Small intestine (tissue), 16 donors: Measurements from ENCODE around the gene ACMSD. TPM values are rescaled to one million over a fixed set of nuclear protein-coding genes. Genes with fewer than 3 reads are reported as not detected.

Experiments used
- DNase-seq, 2 donors: peaks; one replicate each; pipeline versions ENCODE4 v3.0.0 to v3.0.0-alpha.2; 2013
- FAIRE-seq: peaks from 2 replicates; lab custom pipeline; 2012; peaks lifted over from hg19 to GRCh38; lab: Jason Lieb, UNC
- H3K27ac ChIP-seq, 3 donors: one replicate each; pipeline ENCODE4 v1.5.1; 2013; ENCODE audit warnings: low read length in 2 of 3, mild to moderate bottlenecking in 2 of 3, control low read depth in 1 of 3, inconsistent platforms in 1 of 3, low read depth in 1 of 3, moderate library complexity in 1 of 3
- H3K27me3 ChIP-seq, 3 donors: one replicate each; pipeline ENCODE4 v1.6.1; 2013; ENCODE audit warnings: low read length in 3 of 3, inconsistent platforms in 1 of 3; ENCODE audit not compliant: control insufficient read depth in 3 of 3, insufficient read depth in 3 of 3
- H3K36me3 ChIP-seq, 3 donors: one replicate each; pipeline ENCODE4 v1.6.1; 2013; ENCODE audit warnings: low read length in 3 of 3, inconsistent platforms in 1 of 3, low read depth in 1 of 3, mild to moderate bottlenecking in 1 of 3, moderate library complexity in 1 of 3; ENCODE audit not compliant: control insufficient read depth in 3 of 3, insufficient read depth in 2 of 3
- H3K4me1 ChIP-seq, 3 donors: one replicate each; pipeline ENCODE4 v1.6.1; 2013; ENCODE audit warnings: low read length in 2 of 3, inconsistent platforms in 1 of 3, low read depth in 1 of 3, mild to moderate bottlenecking in 1 of 3, moderate library complexity in 1 of 3; ENCODE audit not compliant: control insufficient read depth in 3 of 3, insufficient read depth in 2 of 3
- H3K4me3 ChIP-seq, 3 donors: one replicate each; pipeline ENCODE4 v1.5.1; 2013; ENCODE audit warnings: low read length in 3 of 3, control low read depth in 1 of 3, inconsistent platforms in 1 of 3, low read depth in 1 of 3, mild to moderate bottlenecking in 1 of 3, moderate library complexity in 1 of 3
- H3K9me3 ChIP-seq, 2 donors: one replicate each; pipeline ENCODE4 v1.6.1; 2013; ENCODE audit warnings: low read depth in 1 of 2, low read length in 1 of 2; ENCODE audit not compliant: control insufficient read depth in 2 of 2, insufficient read depth in 1 of 2
- whole genome bisulfite sequencing, 3 donors: extraction: QIAGEN DNeasy Blood & Tissue Kit; methylation state at CpG; one replicate each; pipeline ENCODE4 v1.1.7; 2013; 5-methylcytosine and 5-hydroxymethylcytosine counted together
- long read RNA-seq, 10 donors: transcript quantifications; one replicate each; lab custom pipeline, GENCODE V29; 2026
- polyA plus RNA-seq, 4 donors: library from polyadenylated mRNA; stranded (reverse) in 3 of 4; unstranded in 1 of 4; fragments of 200-250 nt in 3 of 4; fragments of 120-200 nt in 1 of 4; gene quantifications; one replicate each; pipeline versions ENCODE4 v1.2.1 to v1.2.3, GENCODE V29; 2013
- donor health status: healthy with polysubstance abuse.
- donor health status: control.
- donor health status: control.
- donor health status: Bipolar disorder and iron deficiency.
- donor health status: healthy.

The ACMSD gene
- polyA plus RNA-seq, result under 1 TPM in 1 of 4 donors, not detected in 3; 0.46 TPM
- long read RNA-seq, donor 1, result 0 reads
- long read RNA-seq, donor 2, result 0 reads
- long read RNA-seq, donor 3, result 0 reads
- long read RNA-seq, donor 4, result 0 reads
- long read RNA-seq, donor 5, result 0 reads
- long read RNA-seq, donor 6, result 0 reads
- long read RNA-seq, donor 7, result 0 reads
- long read RNA-seq, donor 8, result 0 reads
- long read RNA-seq, donor 9, result 0 reads
- long read RNA-seq, donor 10, result 0 reads

DNA sequence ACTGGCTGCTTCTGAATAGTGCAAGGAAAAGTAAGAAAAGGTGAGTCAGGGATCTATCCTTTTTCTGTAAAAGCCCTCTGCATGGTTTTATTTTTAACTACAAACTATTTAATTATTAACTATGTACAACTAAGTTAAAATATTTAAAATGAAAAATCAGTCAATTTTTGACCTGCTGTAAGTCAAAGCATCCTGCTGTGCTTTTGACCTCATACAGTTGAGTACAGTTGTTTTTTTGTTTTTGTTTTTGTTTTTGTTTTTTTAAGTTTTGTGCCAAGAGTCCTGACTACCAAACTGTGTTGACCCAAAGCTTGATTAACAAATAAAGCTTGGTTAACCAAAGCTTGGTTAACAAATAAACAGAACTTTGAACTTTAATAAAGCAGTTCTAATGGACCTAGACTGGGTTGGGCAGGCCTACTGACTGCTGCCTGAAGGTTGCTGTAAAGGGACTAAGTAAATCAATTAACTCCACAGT is at the start of gene ACMSD:
ACMSD (plus strand) TSS at position 474 of the 478 bp plus-strand sequence. CDS start 67 bp downstream, outside the sequence.
- DNase-seq, result peak in 1 of 2 donors; percentile 4
- no peaks in the 10 kb centered on the region for H3K36me3 ChIP-seq
- no peak for FAIRE-seq
- H3K9me3 ChIP-seq, result peaks cover 0 to 3% of the 10 kb centered on the region in 2 donors
- H3K4me1 ChIP-seq, result no peaks in the 10 kb centered on the region
- no peaks in the 10 kb centered on the region for H3K27me3 ChIP-seq
- no peak within 1 kb of the TSS for H3K27ac ChIP-seq
- H3K4me3 ChIP-seq, result no peak within 1 kb of the TSS

DNA sequence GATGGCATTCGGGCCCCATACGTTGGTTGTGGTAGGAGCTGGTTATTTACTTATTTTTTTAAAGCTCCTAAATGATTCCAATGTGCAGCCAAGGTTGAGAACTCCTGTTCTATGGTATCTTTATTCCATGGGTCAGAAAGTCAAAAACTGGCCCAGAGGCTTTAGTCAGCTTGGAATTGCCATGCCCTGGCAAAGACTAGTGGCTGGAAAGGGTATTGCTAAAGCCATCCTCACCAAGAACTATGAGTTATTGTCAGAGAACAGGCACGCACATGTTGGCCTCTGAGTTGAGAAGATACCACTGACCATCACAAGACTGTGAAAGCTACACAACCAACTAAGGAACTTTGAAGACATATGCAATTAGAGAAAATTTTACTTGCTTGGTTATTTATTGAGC is 47.9 kb upstream of the ACMSD start:
- WGBS, 3 donors, result 84 to 91% (median 87%) methylated on average over 3 of the region's 3 CpGs
- H3K4me3 ChIP-seq, result no peak overlapping the region
- no peaks in the 10 kb centered on the region for H3K36me3 ChIP-seq
- no peaks in the 10 kb centered on the region for H3K27me3 ChIP-seq
- FAIRE-seq, result no peak
- DNase-seq, result no peak
- no peaks in the 10 kb centered on the region for H3K4me1 ChIP-seq
- no peak overlapping the region for H3K27ac ChIP-seq
- H3K9me3 ChIP-seq, result peaks cover 0 to 7% of the 10 kb centered on the region in 2 donors

DNA sequence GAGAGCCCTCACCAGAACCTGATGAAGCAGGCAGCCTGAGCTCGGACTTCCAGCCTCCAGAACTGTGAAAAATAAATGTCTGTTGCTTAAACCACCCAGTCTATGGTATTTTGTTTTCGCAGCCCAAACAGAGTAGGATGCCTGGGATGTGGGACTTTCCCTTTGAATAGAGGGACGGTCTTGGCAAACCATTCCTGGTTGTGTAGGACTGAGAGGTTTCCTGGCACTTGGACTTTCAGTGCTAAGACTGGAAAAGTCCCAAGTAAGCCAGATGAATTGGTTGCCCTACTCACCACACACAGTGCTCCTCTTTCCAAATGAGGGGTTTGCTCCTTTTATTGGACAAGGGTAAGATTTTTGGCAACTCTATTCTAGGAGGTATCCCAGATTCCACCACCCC is 46.8 kb upstream of the ACMSD start:
- H3K4me3 ChIP-seq, result no peak overlapping the region
- no peaks in the 10 kb centered on the region for H3K27me3 ChIP-seq
- no peak overlapping the region for H3K27ac ChIP-seq
- DNase-seq, result no peak
- no peaks in the 10 kb centered on the region for H3K36me3 ChIP-seq
- H3K9me3 ChIP-seq, result peaks cover 0 to 3% of the 10 kb centered on the region in 2 donors
- no peak for FAIRE-seq
- H3K4me1 ChIP-seq, result no peaks in the 10 kb centered on the region
- WGBS, 3 donors, result 78 to 87% (median 82%) methylated on average over 3 of the region's 3 CpGs

DNA sequence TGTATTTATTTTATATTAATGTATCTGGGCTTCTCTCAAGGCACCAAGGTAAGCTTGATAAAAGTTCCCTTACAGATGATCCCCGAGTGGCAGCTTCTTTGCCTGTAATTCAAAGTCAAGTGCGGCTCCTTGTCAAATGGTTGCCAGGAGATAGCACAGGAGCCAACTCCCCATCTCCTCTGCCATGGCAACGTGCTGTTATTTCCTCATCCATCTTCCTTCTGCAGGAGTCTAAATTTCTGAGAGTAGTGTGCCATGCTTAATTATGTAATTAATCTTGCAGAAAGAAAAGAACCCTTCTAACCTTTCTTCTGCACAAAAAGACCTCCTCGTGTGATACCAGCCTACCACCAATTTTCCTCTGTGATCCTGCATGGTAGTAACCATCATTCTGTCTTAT is 46.2 kb upstream of the ACMSD start:
- Histone ChIP-seq H3K36me3 (no peaks in the 10 kb centered on the region), H3K4me1 (no peaks in the 10 kb centered on the region), H3K4me3 (no peak overlapping the region), H3K27ac (no peak overlapping the region), H3K9me3 (no peaks in the 10 kb centered on the region), H3K27me3 (no peaks in the 10 kb centered on the region)
- DNase-seq (no peak), FAIRE-seq (no peak)
- 73 to 78% (median 75%) methylated on average over 4 of the region's 4 CpGs for WGBS, 3 donors

DNA sequence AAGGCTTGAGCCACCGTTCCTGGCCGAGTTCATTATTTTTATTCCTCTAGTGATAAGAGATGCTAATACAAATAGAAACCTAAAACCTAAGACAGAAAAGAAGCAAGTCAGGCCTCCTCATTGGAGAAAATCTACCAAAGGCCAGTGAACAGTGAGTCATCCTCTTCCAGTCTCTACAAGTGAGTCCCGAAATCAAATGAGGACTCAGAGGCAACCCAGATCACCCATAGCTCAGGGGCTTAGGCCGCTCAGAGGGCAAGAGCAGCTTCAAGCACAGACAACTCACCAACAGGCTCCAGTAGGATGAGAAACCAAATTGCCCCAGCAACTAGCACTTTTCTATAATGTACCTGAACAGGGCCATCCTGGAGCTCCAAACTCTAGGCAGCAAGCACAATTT is 42.7 kb upstream of the ACMSD start:
- H3K4me1 ChIP-seq, result no peaks in the 10 kb centered on the region
- H3K4me3 ChIP-seq, result no peak overlapping the region
- no peak for DNase-seq
- FAIRE-seq, result no peak
- 58 to 79% (median 77%) methylated on average over 4 of the region's 4 CpGs for WGBS, 3 donors
- H3K27ac ChIP-seq, result no peak overlapping the region
- no peaks in the 10 kb centered on the region for H3K9me3 ChIP-seq
- H3K36me3 ChIP-seq, result no peaks in the 10 kb centered on the region
- H3K27me3 ChIP-seq, result no peaks in the 10 kb centered on the region

DNA sequence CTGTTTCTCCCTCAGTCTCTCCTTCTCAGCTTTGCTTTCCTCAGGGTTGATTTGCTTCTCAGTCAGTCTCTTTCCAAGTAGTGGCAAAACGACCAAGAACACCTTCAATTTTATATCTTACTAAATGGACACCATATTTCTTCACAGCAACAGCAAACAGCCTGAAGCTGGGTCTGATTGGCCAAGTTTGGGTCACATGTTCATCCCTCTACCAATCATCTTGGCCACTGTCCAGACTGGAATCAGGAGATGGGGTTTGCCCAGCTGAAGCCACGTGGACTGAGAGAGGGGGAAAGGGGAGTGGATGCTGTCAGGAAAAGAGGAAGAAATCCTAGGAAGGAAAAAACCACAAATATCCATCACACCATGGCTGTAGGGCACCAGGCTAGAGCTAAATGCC is 42.0 kb upstream of the ACMSD start:
- DNase-seq, result no peak
- H3K4me3 ChIP-seq, result no peak overlapping the region
- no peaks in the 10 kb centered on the region for H3K4me1 ChIP-seq
- H3K36me3 ChIP-seq, result no peaks in the 10 kb centered on the region
- WGBS, 3 donors, result 19 to 48% (median 21%) methylated on average over 2 of the region's 2 CpGs
- H3K27me3 ChIP-seq, result no peaks in the 10 kb centered on the region
- no peaks in the 10 kb centered on the region for H3K9me3 ChIP-seq
- H3K27ac ChIP-seq, result no peak overlapping the region
- no peak for FAIRE-seq

DNA sequence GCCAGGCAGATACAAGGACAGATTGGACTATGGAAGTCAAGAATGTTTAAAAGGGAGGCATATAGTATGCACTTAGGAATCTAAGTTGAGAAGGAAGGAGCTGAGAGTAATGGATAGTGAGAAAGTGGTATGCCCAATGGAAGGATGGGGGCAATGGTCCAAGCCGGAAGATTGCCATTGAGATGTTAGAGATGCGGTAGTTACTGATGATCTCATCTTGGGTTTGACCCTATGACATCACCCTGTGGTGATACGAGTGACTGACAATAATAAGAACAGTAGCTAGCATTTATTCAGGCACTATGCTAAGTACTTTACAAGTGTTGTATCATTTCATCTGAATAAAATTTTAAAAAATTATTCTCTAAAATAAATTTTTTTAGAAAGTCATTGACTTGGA is 38.5 kb upstream of the ACMSD start:
- H3K36me3 ChIP-seq, result no peaks in the 10 kb centered on the region
- H3K4me1 ChIP-seq, result no peaks in the 10 kb centered on the region
- no peak overlapping the region for H3K27ac ChIP-seq
- DNase-seq (no peak), FAIRE-seq (no peak)
- no peak overlapping the region for H3K4me3 ChIP-seq
- WGBS, 3 donors, result 84 to 92% (median 87%) methylated on average over 3 of the region's 3 CpGs
- peaks cover 0 to 12% of the 10 kb centered on the region in 2 donors for H3K9me3 ChIP-seq
- no peaks in the 10 kb centered on the region for H3K27me3 ChIP-seq

DNA sequence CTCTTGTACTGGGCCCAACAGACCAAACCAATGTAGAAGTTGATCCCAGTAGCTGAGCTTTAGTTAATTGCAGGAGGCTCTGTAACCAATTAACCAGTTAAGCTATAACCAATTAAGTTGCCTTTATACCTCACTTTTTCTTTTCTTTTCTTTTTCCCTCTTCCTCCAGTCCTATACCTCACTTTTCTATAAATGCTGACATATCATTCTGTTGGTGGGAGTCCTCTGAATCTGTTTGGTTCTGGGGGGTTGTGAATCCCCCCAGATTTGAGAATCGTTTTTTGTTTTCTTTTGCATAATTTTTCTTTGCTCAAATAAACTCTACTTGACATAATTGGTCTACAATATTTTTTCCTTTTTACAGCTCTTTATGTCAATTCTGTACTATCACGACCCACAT is 38.1 kb upstream of the ACMSD start:
- Histone ChIP-seq H3K4me1 (no peaks in the 10 kb centered on the region), H3K4me3 (no peak overlapping the region), H3K27ac (no peak overlapping the region), H3K9me3 (peaks cover 0 to 12% of the 10 kb centered on the region in 2 donors), H3K27me3 (no peaks in the 10 kb centered on the region), H3K36me3 (no peaks in the 10 kb centered on the region)
- DNase-seq (no peak), FAIRE-seq (no peak)
- 72 to 76% (median 76%) methylated on average over 2 of the region's 2 CpGs for WGBS, 3 donors
